Measurements from ENCODE around the gene LALBA. TPM values are rescaled to one million over a fixed set of nuclear protein-coding genes. Genes with fewer than 3 reads are reported as not detected.

LALBA gene
- total RNA-seq, 2 donors from 2014 or later, result not detected

GRCh38 chr12:48583728-48584127 is 13.9 kb upstream of the LALBA start:
- H3K9me3 Mint-ChIP-seq, result no peaks in the 10 kb centered on the region

GRCh38 chr12:48580831-48581230 is 11.0 kb upstream of the LALBA start:
- H3K9me3 Mint-ChIP-seq, result no peaks in the 10 kb centered on the region

More at GRCh38 chr12:48583728-48584127, 13.9 kb upstream of the LALBA start:
- no peak for DNase-seq
- Histone ChIP-seq H3K9ac (ENCODE audit: extremely low read depth, low read length, poor library complexity, severe bottlenecking) (no peak overlapping the region), H3K4me1 (ENCODE audit: control insufficient read depth, insufficient read depth, low read length) (no peaks in the 10 kb centered on the region), H3K9me3 (ENCODE audit: control insufficient read depth, low read length) (no peaks in the 10 kb centered on the region), H3K27ac (ENCODE audit: low read depth, low read length) (no peak overlapping the region), H3K36me3 (ENCODE audit: control insufficient read depth, insufficient read depth, low read length) (no peaks in the 10 kb centered on the region), H3K4me3 (ENCODE audit: low read length) (no peak overlapping the region), H3K27me3 (ENCODE audit: control insufficient read depth, insufficient read depth, low read length, poor library complexity, severe bottlenecking) (no peaks in the 10 kb centered on the region)
- Mint-ChIP-seq H3K4me3 (no peak overlapping the region), H3K4me1 (no peaks in the 10 kb centered on the region), H3K27ac (no peak overlapping the region), H3K27me3 (ENCODE audit: insufficient read depth) (no peaks in the 10 kb centered on the region), H3K36me3 (ENCODE audit: low read depth) (no peaks in the 10 kb centered on the region)
- WGBS, 2 experiments (ENCODE audit: insufficient coverage in 1 of 2, insufficient read length in 1 of 2), result 42 to 47% methylated on average over 2 of the region's 2 CpGs
- TF ChIP-seq CTCF (conservative IDR thresholded peaks at IDR 0.05), result no peak

GRCh38 chr12:48572326-48572725 is 2.5 kb upstream of the LALBA start:
- Histone ChIP-seq H3K4me3 (ENCODE audit: low read length) (no peak overlapping the region), H3K36me3 (ENCODE audit: control insufficient read depth, insufficient read depth, low read length) (no peaks in the 10 kb centered on the region), H3K9ac (ENCODE audit: extremely low read depth, low read length, poor library complexity, severe bottlenecking) (no peak overlapping the region), H3K27ac (ENCODE audit: low read depth, low read length) (no peak overlapping the region), H3K4me1 (ENCODE audit: control insufficient read depth, insufficient read depth, low read length) (no peaks in the 10 kb centered on the region), H3K27me3 (ENCODE audit: control insufficient read depth, insufficient read depth, low read length, poor library complexity, severe bottlenecking) (no peaks in the 10 kb centered on the region), H3K9me3 (ENCODE audit: control insufficient read depth, low read length) (no peaks in the 10 kb centered on the region)
- H3K36me3 Mint-ChIP-seq (ENCODE audit: low read depth), result no peaks in the 10 kb centered on the region
- H3K9me3 Mint-ChIP-seq, result no peaks in the 10 kb centered on the region
- no peak for TF ChIP-seq CTCF (conservative IDR thresholded peaks at IDR 0.05)
- no peak for DNase-seq
- H3K4me3 Mint-ChIP-seq, result no peak overlapping the region
- no peak overlapping the region for H3K27ac Mint-ChIP-seq
- WGBS, 2 experiments (ENCODE audit: insufficient coverage in 1 of 2, insufficient read length in 1 of 2), result 81 to 92% methylated on average over 2 to 3 of the region's 5 CpGs
- no peaks in the 10 kb centered on the region for H3K4me1 Mint-ChIP-seq
- H3K27me3 Mint-ChIP-seq (ENCODE audit: insufficient read depth), result peaks cover 7% of the 10 kb centered on the region

More at GRCh38 chr12:48580831-48581230, 11.0 kb upstream of the LALBA start:
- no peaks in the 10 kb centered on the region for H3K27me3 Mint-ChIP-seq (ENCODE audit: insufficient read depth)
- H3K4me1 Mint-ChIP-seq, result no peaks in the 10 kb centered on the region
- no peak overlapping the region for H3K4me3 Mint-ChIP-seq
- no peak for TF ChIP-seq CTCF (conservative IDR thresholded peaks at IDR 0.05)
- no peaks in the 10 kb centered on the region for H3K36me3 Mint-ChIP-seq (ENCODE audit: low read depth)
- H3K36me3 ChIP-seq (ENCODE audit: control insufficient read depth, insufficient read depth, low read length), result no peaks in the 10 kb centered on the region
- WGBS, 2 experiments (ENCODE audit: insufficient coverage in 1 of 2, insufficient read length in 1 of 2), result 84 to 86% methylated on average over 5 of the region's 5 CpGs
- H3K27me3 ChIP-seq (ENCODE audit: control insufficient read depth, insufficient read depth, low read length, poor library complexity, severe bottlenecking), result no peaks in the 10 kb centered on the region
- no peak overlapping the region for H3K27ac Mint-ChIP-seq
- no peak overlapping the region for H3K27ac ChIP-seq (ENCODE audit: low read depth, low read length)
- no peaks in the 10 kb centered on the region for H3K4me1 ChIP-seq (ENCODE audit: control insufficient read depth, insufficient read depth, low read length)
- H3K4me3 ChIP-seq (ENCODE audit: low read length), result no peak overlapping the region
- no peaks in the 10 kb centered on the region for H3K9me3 ChIP-seq (ENCODE audit: control insufficient read depth, low read length)
- no peak overlapping the region for H3K9ac ChIP-seq (ENCODE audit: extremely low read depth, low read length, poor library complexity, severe bottlenecking)
- DNase-seq, result no peak
